Nephron (organoid): Measurements from ENCODE around the gene CECR2.
"Not testable (repeated sequence)": the region's sequence is repeated elsewhere in the genome, so short reads cannot be mapped to it uniquely, and the experiment has no call there.

ENCODE experiments used
- H3K27ac Mint-ChIP-seq, 3 experiments: 2 replicates each; pipeline ENCODE4 v1.8.0; 2020; ENCODE audit warnings: mixed read lengths in 3 of 3, mild to moderate bottlenecking in 2 of 3, moderate library complexity in 1 of 3
- H3K27me3 Mint-ChIP-seq: 2 replicates; pipeline ENCODE4 v1.8.0; 2021; ENCODE audit warnings: low read depth, mild to moderate bottlenecking, moderate library complexity, mixed read lengths
- H3K36me3 Mint-ChIP-seq: 2 replicates; pipeline ENCODE4 v1.8.0; 2020; ENCODE audit warnings: low read depth, mixed read lengths
- H3K4me1 Mint-ChIP-seq: 2 replicates; pipeline ENCODE4 v1.8.0; 2020; ENCODE audit warnings: mixed read lengths
- H3K4me3 Mint-ChIP-seq, 3 experiments: 2 replicates each; pipeline ENCODE4 v1.8.0; 2020; ENCODE audit warnings: mild to moderate bottlenecking in 3 of 3, mixed read lengths in 3 of 3, moderate library complexity in 2 of 3
- H3K9me3 Mint-ChIP-seq: 2 replicates; pipeline ENCODE4 v1.8.0; 2020; ENCODE audit warnings: mixed read lengths
- CTCF ChIP-seq, 3 experiments: fragments of 200-600 bp; sonication (generic); IDR thresholded peaks; one replicate each; pipeline ENCODE4 v1.5.0; 2021; ENCODE audit warnings: antibody characterized with exemption in 3 of 3; ENCODE audit not compliant: unreplicated experiment in 3 of 3

Gene CECR2

DNA sequence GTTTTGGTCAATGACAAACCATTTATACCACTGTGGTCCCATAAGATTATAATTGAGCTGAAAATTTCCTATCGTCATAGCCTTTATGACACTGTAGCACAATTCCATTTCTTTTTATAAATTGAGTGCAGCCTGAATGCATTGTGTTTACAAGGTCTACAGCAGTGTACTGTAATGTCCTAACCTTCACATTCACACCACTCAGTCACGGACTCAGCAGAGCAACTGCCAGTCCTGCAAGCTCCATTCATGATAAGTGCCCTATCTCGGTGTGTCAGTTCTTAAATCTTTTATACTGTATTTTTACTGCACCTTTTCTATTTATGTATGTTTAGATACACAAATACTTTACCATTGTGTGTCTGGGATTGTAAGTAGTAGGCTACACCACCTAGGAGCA is 138.8 kb downstream of the CECR2 start:
- Mint-ChIP-seq H3K27me3 (no peaks in the 10 kb centered on the region), H3K9me3 (no peaks in the 10 kb centered on the region), H3K4me1 (no peaks in the 10 kb centered on the region), H3K27ac (no peak overlapping the region), H3K4me3 (no peak overlapping the region), H3K36me3 (peaks cover 49% of the 10 kb centered on the region)
- TF ChIP-seq CTCF (IDR thresholded peaks at IDR 0.05; ENCODE audit: unreplicated experiment in 3 of 3): no peak

DNA sequence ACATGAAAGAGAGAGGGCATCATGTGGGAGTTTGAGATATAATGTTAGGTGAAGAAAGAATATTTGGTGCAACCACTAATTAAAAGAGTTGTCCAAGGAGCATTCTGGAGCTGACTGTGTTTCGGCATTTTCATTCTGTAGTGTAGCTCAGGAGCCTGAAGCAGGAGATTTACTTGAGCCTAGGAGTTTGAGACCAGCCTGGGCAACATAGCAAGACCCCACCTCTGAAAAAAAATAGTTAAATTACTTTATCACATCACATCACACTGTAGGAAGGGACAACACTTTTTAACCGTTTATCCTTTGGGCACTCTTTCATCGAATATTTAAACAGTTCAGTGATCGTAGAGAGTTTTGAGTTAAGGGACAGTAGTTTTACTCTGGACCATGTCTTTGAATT is 143.7 kb downstream of the CECR2 start:
- Mint-ChIP-seq H3K27ac (no peak overlapping the region), H3K4me3 (no peak overlapping the region), H3K9me3 (no peaks in the 10 kb centered on the region), H3K36me3 (peaks cover 37% of the 10 kb centered on the region), H3K4me1 (peaks cover 15% of the 10 kb centered on the region), H3K27me3 (no peaks in the 10 kb centered on the region)
- TF ChIP-seq CTCF (IDR thresholded peaks at IDR 0.05; ENCODE audit: unreplicated experiment in 3 of 3): no peak

- Mint-ChIP-seq H3K4me1 (peaks cover 22% of the 10 kb centered on the region), H3K36me3 (peaks cover 40% of the 10 kb centered on the region), H3K4me3 (no peak overlapping the region), H3K27me3 (no peaks in the 10 kb centered on the region), H3K9me3 (no peaks in the 10 kb centered on the region), H3K27ac (peak overlapping the region in 1 of 3 experiments; percentile 22)
- no peak for TF ChIP-seq CTCF (IDR thresholded peaks at IDR 0.05; ENCODE audit: unreplicated experiment in 3 of 3)
These were observed 144.4 kb downstream of the CECR2 start for GRCh38 chr22:17513612-17514011.

GRCh38 chr22:17514084-17514483 is 144.8 kb downstream of the CECR2 start:
- TF ChIP-seq CTCF (IDR thresholded peaks at IDR 0.05; ENCODE audit: unreplicated experiment in 3 of 3): no peak
- H3K27ac Mint-ChIP-seq: no peak overlapping the region
- H3K27me3 Mint-ChIP-seq: no peaks in the 10 kb centered on the region
- no peak overlapping the region for H3K4me3 Mint-ChIP-seq
- peaks cover 44% of the 10 kb centered on the region for H3K36me3 Mint-ChIP-seq
- no peaks in the 10 kb centered on the region for H3K9me3 Mint-ChIP-seq
- peaks cover 26% of the 10 kb centered on the region for H3K4me1 Mint-ChIP-seq

DNA sequence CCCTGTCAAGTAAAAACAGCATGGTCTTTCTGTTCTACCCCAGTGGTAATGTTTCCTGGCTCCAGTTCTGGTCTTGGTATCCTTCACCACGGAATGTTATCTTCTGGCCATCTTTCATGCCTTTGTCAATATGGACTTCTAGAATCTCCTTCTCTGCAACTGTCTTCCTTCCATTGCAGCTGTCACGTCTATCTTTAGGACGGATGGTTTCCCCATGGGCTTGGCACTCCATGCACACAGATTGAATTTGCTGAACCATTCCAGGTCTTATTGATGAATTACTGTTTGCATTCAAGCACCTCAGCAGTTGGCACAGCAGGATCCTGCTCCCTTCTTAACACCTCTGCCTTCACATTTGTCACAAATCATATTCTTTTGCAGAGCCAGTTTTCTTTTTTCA is 149.1 kb downstream of the CECR2 start:
- no peaks in the 10 kb centered on the region for H3K9me3 Mint-ChIP-seq
- no peak for TF ChIP-seq CTCF (IDR thresholded peaks at IDR 0.05; ENCODE audit: unreplicated experiment in 3 of 3)
- peak overlapping the region in 1 of 3 experiments; percentile 42 for H3K27ac Mint-ChIP-seq
- H3K36me3 Mint-ChIP-seq: peaks cover 44% of the 10 kb centered on the region
- H3K27me3 Mint-ChIP-seq: no peaks in the 10 kb centered on the region
- H3K4me3 Mint-ChIP-seq: no peak overlapping the region
- peaks cover 26% of the 10 kb centered on the region for H3K4me1 Mint-ChIP-seq

DNA sequence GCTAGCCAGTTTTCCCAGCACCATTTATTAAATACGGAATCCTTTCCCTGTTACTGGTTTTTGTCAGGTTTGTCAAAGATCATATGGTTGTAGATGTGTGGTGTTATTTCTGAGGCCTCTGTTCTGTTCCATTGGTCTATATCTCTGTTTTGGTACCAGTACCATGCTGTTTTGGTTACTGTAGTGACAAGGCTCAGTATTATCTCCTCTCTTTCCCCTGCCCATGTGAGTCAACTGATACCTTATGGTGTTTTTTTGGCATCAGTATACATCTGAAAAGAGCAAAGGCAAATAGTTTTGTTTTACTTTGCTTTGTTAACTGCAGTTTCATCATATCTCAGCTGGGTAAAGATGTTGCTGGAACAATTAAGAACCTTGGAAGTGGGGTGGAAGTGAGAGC is 152.7 kb downstream of the CECR2 start:
- H3K27me3 Mint-ChIP-seq, H3K9me3 Mint-ChIP-seq, H3K4me3 Mint-ChIP-seq, H3K27ac Mint-ChIP-seq: not testable (repeated sequence)
- Mint-ChIP-seq H3K4me1 (peaks cover 27% of the 10 kb centered on the region), H3K36me3 (peaks cover 51% of the 10 kb centered on the region)
